Epidermal melanocyte (primary cell): Measurements from ENCODE around the gene IER5.
"Not testable (repeated sequence)": the region's sequence is repeated elsewhere in the genome, so short reads cannot be mapped to it uniquely, and the experiment has no call there.

Source experiments
- DNase-seq: peaks from one replicate; pipeline ENCODE4 v3.0.0; 2011; ENCODE audit warnings: low spot score; ENCODE audit not compliant: insufficient read length

IER5 gene

GRCh38 chr1:181088079-181089016, at the start of gene IER5:
Gene IER5, plus strand, starts transcription at chr1:181088700. Its CDS starts 203 bp downstream, at chr1:181088903.
- DNase-seq: peak; percentile 66

DNA sequence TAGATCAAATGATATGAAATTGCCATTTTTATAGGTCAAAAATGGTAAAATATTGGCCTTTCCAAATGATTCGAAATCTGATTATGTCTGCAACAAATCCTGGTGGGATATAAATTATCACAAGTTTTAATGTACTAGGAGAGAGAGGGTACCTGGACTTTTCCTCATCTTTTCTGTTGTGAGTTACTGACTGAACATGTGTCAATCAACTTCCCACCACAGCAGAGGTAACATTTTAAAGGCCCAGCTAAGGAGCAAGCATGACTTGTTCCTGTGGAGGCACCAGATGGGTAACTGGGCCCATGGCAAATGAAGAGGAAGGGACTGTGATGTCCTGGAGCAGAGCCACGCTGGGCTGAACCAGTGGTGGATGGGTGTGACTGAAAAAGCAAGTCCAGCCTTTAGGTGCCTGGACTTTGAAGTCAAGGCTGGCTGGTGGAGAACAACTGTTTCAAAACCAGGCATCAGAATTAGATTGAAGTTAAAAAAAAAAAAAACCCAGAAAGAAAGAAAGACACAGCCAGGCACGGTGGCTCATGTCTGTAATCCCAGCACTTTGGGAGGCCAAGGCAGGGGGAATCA, 48.1 kb upstream of the IER5 start:
- DNase-seq: no peak

DNA sequence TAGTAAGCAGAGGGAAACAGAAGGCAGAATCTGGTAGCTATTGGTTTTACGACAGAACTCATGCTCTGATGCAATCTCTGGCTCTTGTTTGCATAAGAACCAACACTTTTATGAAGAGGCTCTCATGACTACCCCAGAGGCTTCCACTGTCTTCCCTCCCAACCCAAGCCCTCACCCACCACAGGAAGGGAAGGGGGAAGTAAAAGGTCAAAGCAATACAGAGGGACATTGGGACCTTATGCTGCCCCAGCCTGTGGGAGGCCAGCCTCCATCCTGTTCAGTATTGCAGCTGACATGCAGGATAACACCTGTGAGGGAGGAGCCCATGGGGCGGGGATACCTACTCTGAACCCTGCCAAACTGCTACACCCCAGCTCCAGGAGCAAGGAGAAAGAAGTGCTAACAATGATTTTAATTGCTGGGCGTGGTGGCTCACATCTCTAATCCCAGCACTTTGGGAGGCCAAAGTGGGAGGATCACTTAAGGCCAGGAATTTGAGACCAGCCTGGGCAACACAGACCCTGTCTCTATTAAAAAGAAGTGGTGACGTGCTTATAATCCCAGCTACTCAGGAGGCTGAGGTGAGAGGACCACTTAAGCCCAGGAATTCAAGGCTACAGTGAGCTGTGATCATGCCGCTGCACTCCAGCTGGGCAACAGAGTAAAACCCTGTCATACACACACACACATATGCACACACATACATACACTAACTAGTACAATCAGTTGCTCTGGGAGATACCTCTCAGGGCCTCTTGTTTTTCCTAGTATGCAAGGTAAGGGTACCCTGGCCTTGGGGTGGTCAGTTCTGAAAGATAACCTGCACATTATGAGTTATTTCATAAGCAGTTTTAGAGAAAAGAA, 45.2 kb upstream of the IER5 start:
- DNase-seq: no peak

GRCh38 chr1:181044449-181044966, 44.0 kb upstream of the IER5 start:
- DNase-seq: no peak

- not testable (repeated sequence) for DNase-seq
Observed at GRCh38 chr1:181045946-181046345, 42.6 kb upstream of the IER5 start.

GRCh38 chr1:181049378-181049777, 39.1 kb upstream of the IER5 start:
- no peak for DNase-seq

DNA sequence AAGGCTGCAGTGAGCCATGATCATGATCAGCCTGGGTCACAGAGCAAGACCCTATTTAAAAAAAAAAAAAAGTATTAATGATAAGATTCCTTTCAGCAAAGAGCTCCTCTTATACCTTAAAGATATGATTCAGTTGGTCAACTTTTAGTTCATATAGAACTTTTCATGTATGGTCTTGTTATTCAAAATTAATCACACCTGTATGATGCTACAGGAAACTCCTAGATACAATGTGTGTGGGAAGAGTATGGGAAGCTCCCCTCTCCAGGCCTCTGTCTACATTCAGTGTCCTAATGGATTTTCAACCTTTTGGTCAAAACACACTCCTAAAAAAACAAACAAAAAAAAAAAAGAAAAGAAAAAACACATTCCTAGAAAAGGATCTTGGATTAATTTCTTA, 37.6 kb upstream of the IER5 start:
- DNase-seq: no peak

DNA sequence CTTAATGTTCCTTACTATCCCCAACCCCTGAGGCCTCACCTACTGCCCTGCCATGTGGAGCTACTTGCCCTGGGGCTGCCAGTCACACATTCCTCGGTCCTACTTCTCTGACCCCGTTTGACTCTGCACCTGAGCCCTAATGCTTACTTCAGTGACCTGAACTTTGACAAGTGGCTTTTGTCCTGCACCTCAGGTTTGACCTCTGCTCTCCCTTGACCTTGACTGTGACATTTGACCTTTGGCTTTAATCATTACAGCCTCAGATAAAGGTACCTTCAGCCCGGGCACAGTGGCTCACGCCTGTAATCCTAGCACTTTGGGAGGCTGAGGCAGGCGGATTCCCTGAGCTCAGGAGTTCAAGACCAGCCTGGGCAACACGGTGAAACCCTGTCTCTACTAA, 31.9 kb upstream of the IER5 start:
- no peak for DNase-seq

- DNase-seq: no peak
Observed at GRCh38 chr1:181057079-181057478, 31.4 kb upstream of the IER5 start.

GRCh38 chr1:181059435-181059834, 29.1 kb upstream of the IER5 start:
- DNase-seq: no peak

DNA sequence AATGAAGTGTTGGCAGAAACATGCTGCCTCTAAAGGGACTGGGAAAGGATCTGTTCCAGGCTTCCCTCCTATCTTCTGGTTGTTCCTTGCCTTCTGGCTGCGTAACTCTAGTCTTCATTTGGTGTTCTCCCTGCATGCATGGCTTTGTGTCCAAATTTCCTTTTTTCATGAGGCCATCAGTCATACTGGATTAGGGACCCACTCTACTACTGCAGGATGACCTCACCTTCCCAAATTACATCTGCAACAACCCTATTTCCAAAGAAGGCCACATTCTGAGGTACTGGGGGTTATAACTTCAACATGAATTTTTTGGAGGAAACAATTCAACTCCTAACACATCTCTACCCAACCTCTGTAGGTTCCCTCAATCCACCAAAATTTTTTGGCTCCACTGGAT, 28.4 kb upstream of the IER5 start:
- DNase-seq: no peak

- DNase-seq: not testable (repeated sequence)
Observed at GRCh38 chr1:181060947-181061346, 27.6 kb upstream of the IER5 start.

- DNase-seq: no peak
Observed at GRCh38 chr1:181061487-181061886, 27.0 kb upstream of the IER5 start.

DNA sequence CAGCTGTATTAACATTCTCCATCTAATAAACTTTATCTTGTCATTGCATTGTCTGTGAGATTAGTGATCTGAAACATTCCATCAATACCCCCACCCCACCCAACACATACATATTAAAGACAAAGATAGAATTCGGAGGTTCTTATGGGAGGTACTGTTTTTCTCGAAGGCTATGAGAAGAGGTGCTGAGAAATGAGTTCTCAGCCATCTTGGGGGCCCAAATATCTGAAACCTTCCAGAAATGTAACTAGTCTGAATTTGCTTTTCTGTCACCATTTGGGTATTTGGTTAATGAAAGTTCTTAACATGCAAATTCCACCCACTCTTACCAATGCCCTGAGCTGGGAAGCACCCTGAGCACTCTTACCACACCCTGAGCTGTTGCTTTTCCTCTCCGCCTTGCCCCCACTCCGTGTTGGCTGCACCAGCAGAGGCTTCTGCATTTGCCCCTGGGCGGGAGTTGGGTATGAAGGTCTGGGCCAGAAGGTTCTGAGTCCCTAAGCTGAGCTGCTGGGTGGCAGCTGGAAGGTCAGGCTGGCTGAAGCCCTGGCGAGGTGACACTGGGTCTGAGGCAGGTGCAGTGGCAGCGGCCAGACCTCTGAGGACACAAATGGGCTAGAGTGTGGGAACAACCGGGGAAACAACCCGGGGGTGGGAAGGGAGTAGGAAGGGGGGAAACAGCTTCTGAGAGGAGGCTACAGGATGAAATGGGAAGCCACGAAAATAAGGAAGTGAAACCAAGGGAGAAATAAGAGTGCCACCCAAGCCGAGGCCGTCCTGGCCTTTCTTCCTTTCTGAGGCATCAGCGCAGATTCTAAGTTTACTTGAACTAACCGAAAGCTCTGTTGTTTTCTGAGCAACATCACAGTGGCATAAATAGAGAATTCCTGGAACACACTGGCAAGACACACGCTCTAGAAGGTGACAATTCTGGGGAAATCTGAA, 26.3 kb upstream of the IER5 start:
- no peak for DNase-seq

DNA sequence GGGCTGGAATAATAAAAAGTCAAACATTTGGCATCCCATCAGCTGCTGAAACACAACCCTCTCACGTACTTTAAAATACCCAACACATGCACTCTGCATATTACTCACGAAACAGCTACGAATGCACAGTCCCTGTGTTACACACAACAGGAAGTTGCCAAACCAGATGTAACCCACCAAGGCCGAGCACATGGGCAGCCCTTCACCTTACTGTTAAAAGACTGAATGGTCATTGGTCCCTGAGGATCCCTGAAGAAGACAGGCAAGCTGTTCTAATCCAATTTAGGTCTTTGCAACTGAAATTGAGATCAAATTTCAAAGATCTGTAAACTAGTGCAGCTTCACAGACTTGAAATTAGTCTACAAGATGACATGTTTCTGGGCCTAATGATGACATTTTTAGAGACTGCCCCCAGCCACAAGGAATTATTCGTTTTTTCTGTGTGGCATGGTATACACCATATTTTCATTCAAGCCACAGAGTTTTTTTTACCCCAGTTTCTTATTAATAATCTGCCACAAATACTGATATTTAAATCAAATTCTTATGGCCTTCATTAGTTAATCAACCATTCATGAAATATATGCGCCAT, 25.6 kb upstream of the IER5 start:
- no peak for DNase-seq

DNA sequence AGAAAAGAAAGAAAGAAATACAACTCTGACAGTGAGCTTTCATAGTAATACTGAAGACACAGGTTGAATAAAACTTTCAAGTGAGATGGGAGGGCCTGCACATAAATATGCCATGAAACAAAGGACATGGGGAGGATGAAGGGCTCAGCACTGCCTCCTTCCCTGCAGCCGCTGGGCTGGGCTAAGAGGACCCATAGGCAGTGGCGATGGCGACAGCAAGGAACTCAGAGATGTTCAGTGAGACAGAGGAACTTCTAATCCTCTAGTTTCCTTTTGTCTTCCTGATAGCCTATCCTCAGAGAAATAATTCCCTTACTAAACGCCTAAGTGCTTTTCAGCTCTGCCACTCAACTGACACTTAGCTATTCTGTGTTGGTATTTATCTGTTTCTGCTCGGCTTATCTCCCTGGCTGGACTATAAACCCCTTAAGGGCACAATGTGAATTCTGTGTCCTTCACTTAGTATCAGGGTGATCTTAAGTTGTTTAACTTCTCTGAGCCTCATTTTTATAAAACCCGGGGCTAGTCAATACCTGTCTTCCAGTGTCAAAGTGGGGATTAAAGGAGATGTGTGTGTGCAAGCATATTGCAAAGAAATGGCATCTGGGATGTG, 24.4 kb upstream of the IER5 start:
- no peak for DNase-seq

DNA sequence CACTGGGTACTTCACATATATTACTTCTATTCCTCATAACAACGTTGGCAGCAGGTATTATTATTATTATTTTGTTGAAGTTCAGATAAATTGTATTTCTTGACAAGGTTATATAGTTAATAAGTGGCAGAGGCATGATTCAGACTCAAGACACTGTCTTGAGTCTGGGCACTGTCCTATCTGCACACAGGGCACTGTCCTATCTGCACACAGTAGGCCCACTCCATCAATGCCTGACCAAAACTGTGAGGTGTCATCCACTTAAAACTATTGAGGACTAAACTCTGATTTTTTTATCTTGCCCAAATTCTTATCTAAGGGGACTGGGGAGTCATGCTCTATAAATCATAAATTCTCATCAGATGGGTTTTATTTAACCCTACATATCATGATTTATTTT, 23.8 kb upstream of the IER5 start:
- no peak for DNase-seq

GRCh38 chr1:181073638-181074037, 14.9 kb upstream of the IER5 start:
- DNase-seq: peak; percentile 83

DNA sequence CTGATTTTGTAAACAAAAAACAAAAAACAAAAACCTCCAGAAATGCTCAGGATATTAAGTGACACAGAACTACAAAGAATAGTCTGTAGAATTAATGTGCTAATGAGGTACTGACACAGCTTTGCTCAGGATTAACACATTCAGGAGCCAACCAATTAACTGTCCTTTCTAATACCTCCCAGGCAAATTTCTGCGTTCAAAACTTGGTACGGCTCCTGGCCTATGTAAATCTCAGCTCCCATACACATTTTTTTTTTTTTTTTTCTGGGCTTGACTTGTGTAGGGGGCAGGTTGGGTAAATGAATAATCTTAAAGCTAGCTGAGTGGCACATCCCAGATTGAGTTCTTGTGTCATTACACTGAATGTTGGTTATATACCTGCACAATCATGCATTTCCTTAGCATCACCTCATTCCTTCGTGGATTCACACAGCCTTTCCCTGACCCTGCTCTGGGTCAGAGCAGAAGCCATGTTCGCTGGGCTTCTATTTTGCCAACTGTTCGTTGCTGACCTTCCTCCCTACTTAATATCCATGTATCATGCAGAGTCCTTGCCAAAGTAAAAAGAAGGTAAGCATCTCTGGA, 12.6 kb upstream of the IER5 start:
- DNase-seq: no peak
